ENCODE results near the gene GON4L.
A peak's percentile ranks its signal among the peaks of the same experiment; 100 is the strongest.
"Not testable (repeated sequence)": the region's sequence is repeated elsewhere in the genome, so short reads cannot be mapped to it uniquely, and the experiment has no call there.

The GON4L gene

GRCh38 chr1:155856975-155857930 lies at the start of gene GON4L:
GON4L (minus strand) TSS chr1:155857214; CDS start chr1:155853780, 3,434 bp downstream.
- DNase-seq = peak; percentile 92

GRCh38 chr1:155904261-155904660 lies 47.2 kb upstream of the GON4L start:
- no peak for DNase-seq

GRCh38 chr1:155900161-155900560 lies 43.1 kb upstream of the GON4L start:
- DNase-seq = no peak

- DNase-seq = no peak
Observed at GRCh38 chr1:155899683-155900082, 42.7 kb upstream of the GON4L start.

- DNase-seq = no peak
Observed at GRCh38 chr1:155898888-155899287, 41.9 kb upstream of the GON4L start.

GRCh38 chr1:155897746-155898145 lies 40.7 kb upstream of the GON4L start:
- DNase-seq = no peak

- DNase-seq = not testable (repeated sequence)
Observed at GRCh38 chr1:155896476-155896875, 39.5 kb upstream of the GON4L start.

- not testable (repeated sequence) for DNase-seq
Observed at GRCh38 chr1:155895617-155896016, 38.6 kb upstream of the GON4L start.

- no peak for DNase-seq
Observed at GRCh38 chr1:155893389-155894142, 36.6 kb upstream of the GON4L start.

- DNase-seq = no peak
Observed at GRCh38 chr1:155892796-155893195, 35.8 kb upstream of the GON4L start.

- no peak for DNase-seq
Observed at GRCh38 chr1:155890251-155890650, 33.2 kb upstream of the GON4L start.

GRCh38 chr1:155889566-155889965 lies 32.6 kb upstream of the GON4L start:
- no peak for DNase-seq

GRCh38 chr1:155888481-155888880 lies 31.5 kb upstream of the GON4L start:
- DNase-seq = no peak

GRCh38 chr1:155884982-155885381 lies 28.0 kb upstream of the GON4L start:
- DNase-seq = no peak

GRCh38 chr1:155884031-155884960 lies 27.3 kb upstream of the GON4L start:
- no peak for DNase-seq

- DNase-seq = no peak
Observed at GRCh38 chr1:155882766-155883165, 25.8 kb upstream of the GON4L start.

- no peak for DNase-seq
Observed at GRCh38 chr1:155882235-155882634, 25.2 kb upstream of the GON4L start.

- DNase-seq = no peak
Observed at GRCh38 chr1:155880950-155881349, 23.9 kb upstream of the GON4L start.

GRCh38 chr1:155880251-155880650 lies 23.2 kb upstream of the GON4L start:
- DNase-seq = no peak

GRCh38 chr1:155877945-155878344 lies 20.9 kb upstream of the GON4L start:
- DNase-seq = no peak

GRCh38 chr1:155873860-155874259 lies 16.8 kb upstream of the GON4L start:
- peak; percentile 29 for DNase-seq

- no peak for DNase-seq
Observed at GRCh38 chr1:155872527-155872926, 15.5 kb upstream of the GON4L start.

GRCh38 chr1:155871390-155871789 lies 14.4 kb upstream of the GON4L start:
- peak; percentile 46 for DNase-seq
